Lower leg skin (tissue), 4 donors: ENCODE data around the gene CD247. TPM values are rescaled to one million over a fixed set of nuclear protein-coding genes. Genes with fewer than 3 reads are reported as not detected.

Experiments used
- DNase-seq, 2 donors: peaks; one replicate each; pipeline ENCODE4 v3.0.0-alpha.2; 2019; ENCODE audit warnings: low spot score in 2 of 2
- H3K4me3 ChIP-seq: fragments of 200-600 bp; sonication (generic); 2 replicates; pipeline ENCODE4 v1.5.1; 2017; ENCODE audit warnings: mild to moderate bottlenecking, low read depth; ENCODE audit not compliant: poor library complexity, severe bottlenecking
- CTCF ChIP-seq, 3 donors: fragments of 450-650 bp; IDR thresholded peaks; one replicate each; pipeline ENCODE4 v1.5.1; 2016; ENCODE audit warnings: antibody characterized with exemption in 3 of 3, mild to moderate bottlenecking in 3 of 3, moderate library complexity in 2 of 3
- POLR2A ChIP-seq, 2 donors: fragments of 450-650 bp; IDR thresholded peaks; one replicate each; pipeline ENCODE4 v1.6.1; 2016 to 2017; ENCODE audit warnings: antibody characterized with exemption in 2 of 2, mild to moderate bottlenecking in 1 of 2, moderate library complexity in 1 of 2
- WGBS, 2 donors: methylation state at CpG; one replicate each; pipeline ENCODE4 v1.1.5; 2018; 5-methylcytosine and 5-hydroxymethylcytosine counted together
- intact Hi-C: fragments of 100-400 bp; cut with DNase I; formaldehyde crosslinking; loops from one replicate; pipeline ENCODE4 v1.15.0; 2023; ENCODE audit warnings: low total_unique reads
- total RNA-seq, 4 donors: library from RNA; depleted of rRNA; stranded (reverse); fragments of >200 nt; gene quantifications; one replicate each; pipeline ENCODE4 v1.1.0, GENCODE V29; 2016

Gene CD247
- total RNA-seq, 4 donors from 2014 or later = 0.27 to 0.61 (median 0.58) TPM; not detected in 1

DNA sequence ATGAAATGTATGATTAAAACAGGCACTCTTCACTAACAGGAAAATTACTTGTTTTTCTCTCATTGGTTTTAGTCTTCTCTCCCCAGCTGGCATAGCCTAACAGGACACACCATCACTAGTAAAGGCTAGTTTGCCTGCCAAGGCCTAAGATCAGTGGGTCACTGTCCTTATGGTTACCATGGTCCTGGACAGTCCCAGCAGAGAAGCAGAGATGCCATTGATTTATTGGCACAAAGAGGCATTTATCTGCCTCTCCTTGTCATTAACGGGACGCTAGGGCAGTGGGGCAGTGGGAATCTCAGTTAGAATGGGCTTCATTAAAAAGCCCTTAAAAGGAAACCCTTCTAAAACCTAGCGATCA is 13.9 kb downstream of the CD247 start:
- DNase-seq = no peak
- intact Hi-C loops = no loop called here
- WGBS, 2 donors = 62 to 74% methylated on average over 3 of the region's 3 CpGs
- TF ChIP-seq CTCF (IDR thresholded peaks at IDR 0.05) = no peak
- no peak for TF ChIP-seq POLR2A (IDR thresholded peaks at IDR 0.05)
- H3K4me3 ChIP-seq = no peak overlapping the region

GRCh38 chr1:167503626-167504466 is 14.5 kb downstream of the CD247 start:
- intact Hi-C loops = no loop called here
- no peak for TF ChIP-seq CTCF (IDR thresholded peaks at IDR 0.05)
- TF ChIP-seq POLR2A (IDR thresholded peaks at IDR 0.05) = no peak
- WGBS, 2 donors = 51 to 54% methylated on average over 14 of the region's 14 CpGs
- DNase-seq = no peak
- H3K4me3 ChIP-seq = no peak overlapping the region

- TF ChIP-seq POLR2A (IDR thresholded peaks at IDR 0.05) (no peak), CTCF (IDR thresholded peaks at IDR 0.05) (no peak)
- intact Hi-C loops = no loop called here
- no peak overlapping the region for H3K4me3 ChIP-seq
- WGBS, 2 donors = 32 to 38% methylated on average over 4 of the region's 4 CpGs
- no peak for DNase-seq
Measured at GRCh38 chr1:167502719-167503462, 15.4 kb downstream of the CD247 start.

DNA sequence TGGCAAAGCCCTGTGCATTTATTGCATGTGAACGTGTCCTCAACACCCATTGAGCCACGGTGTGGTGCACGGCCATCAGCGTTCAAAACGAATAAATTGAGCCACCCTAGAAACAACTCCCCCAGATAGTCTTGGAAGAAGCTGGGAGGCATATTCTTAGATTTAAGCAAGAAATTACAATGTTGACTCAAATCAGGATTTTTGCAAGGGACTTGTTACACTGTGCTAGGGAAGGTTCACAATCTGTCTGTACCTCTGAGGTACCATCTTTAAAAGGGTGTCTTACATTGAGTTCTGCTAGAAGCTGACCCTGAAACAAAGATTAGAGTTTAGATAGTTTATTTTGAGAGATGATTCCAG is 16.2 kb downstream of the CD247 start:
- no peak for DNase-seq
- TF ChIP-seq POLR2A (IDR thresholded peaks at IDR 0.05) = no peak
- no peak for TF ChIP-seq CTCF (IDR thresholded peaks at IDR 0.05)
- intact Hi-C loops = no loop called here
- WGBS, 2 donors = 87 to 88% methylated on average over 5 of the region's 5 CpGs
- no peak overlapping the region for H3K4me3 ChIP-seq

DNA sequence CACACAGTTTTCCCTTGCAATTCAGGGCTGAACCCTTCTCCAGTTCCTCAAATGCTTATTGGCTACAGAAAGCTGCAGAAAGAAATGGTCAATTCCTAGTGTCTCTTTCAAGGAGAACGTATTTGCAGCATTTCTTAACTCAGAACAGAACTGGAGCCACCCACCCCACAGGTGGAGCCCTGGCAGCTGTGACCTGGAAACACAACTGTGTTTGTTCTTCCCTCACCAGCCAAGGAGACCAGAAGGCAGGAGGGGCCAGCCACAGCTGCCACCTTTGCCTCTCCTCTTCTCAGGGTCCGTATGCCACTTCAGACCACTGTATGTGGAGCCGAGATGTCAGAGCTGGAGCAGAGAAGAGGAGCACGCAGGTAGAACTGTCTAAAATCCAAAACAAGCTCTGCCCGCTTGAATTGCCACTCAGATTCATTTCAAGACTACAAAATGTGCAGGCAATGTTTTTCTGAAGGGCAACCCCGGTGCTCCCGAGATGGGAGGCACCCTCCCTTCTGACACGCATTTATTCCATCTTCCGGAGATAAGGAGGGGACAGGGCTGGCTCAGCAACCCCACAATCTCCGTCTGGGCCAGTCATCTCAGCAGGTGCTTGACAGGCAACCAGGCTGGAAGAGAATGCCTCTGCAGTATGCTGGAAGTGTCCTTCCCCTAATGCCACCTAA is 16.7 kb downstream of the CD247 start:
- 74 to 79% methylated on average over 10 of the region's 10 CpGs for WGBS, 2 donors
- no peak overlapping the region for H3K4me3 ChIP-seq
- intact Hi-C loops = no loop called here
- TF ChIP-seq CTCF (IDR thresholded peaks at IDR 0.05) (no peak), POLR2A (IDR thresholded peaks at IDR 0.05) (no peak)
- no peak for DNase-seq
